Measurements from ENCODE around the gene INPP5A.

DNA sequence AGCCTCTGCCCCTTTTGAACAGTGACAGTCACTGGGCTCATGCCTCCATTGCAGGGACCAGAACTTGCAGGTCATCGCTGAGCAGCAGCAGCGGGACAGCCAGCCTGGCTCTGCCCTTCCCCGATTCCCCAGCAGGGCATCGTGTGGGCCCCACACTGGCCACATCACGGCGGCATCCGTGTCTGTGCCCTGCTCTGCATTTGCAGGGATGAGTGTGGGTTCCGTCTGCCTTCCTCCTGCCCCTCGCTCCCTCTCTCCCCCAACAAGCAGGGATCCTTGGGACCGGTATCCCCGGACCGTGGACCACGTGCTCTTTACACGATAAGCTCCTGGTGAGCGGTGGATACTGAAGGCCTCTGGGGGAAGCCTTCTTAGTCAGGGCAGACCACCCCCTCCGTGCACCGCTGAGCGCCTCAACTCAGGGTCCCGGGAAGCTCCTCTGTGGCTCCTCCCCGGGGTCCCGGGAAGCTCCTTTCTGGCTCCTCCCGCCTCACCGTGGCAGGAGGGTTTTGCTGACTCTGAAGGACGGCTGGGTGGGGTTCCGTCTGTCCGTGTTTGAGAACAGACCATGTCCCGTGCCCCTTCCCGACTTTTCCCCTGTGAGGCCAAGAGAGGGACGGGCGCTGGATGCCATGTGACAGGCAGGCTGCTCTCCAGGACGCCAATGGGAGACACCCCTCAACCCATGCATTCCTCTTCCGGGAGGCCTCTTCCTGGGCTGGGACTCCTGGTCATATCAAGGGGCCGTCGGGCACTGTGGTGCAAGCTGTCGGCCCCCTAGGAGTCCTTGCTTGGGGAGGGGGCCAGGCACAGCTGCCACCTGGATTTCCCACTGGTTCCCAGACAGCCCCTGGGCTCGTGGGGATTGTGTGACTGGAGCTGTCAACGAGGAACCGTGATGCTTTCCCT is 271.9 kb downstream of the INPP5A start:
- no peak for TF ChIP-seq EZH2phosphoT487 (IDR thresholded peaks at IDR 0.05; ENCODE audit: low read depth, severe bottlenecking, unreplicated experiment)
- TF ChIP-seq, protein P1, sequence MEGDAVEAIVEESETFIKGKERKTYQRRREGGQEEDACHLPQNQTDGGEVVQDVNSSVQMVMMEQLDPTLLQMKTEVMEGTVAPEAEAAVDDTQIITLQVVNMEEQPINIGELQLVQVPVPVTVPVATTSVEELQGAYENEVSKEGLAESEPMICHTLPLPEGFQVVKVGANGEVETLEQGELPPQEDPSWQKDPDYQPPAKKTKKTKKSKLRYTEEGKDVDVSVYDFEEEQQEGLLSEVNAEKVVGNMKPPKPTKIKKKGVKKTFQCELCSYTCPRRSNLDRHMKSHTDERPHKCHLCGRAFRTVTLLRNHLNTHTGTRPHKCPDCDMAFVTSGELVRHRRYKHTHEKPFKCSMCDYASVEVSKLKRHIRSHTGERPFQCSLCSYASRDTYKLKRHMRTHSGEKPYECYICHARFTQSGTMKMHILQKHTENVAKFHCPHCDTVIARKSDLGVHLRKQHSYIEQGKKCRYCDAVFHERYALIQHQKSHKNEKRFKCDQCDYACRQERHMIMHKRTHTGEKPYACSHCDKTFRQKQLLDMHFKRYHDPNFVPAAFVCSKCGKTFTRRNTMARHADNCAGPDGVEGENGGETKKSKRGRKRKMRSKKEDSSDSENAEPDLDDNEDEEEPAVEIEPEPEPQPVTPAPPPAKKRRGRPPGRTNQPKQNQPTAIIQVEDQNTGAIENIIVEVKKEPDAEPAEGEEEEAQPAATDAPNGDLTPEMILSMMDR (IDR thresholded peaks at IDR 0.05; ENCODE audit: poor library complexity) = no peak
- no peak for TF ChIP-seq EZH2 (IDR thresholded peaks at IDR 0.05; ENCODE audit: borderline replicate concordance)
